DMS153 treated with DMSO at 0.1 percent for 48 hours (cell line): Measurements from ENCODE around the gene TIMM13.
"Not testable (repeated sequence)": the region's sequence is repeated elsewhere in the genome, so short reads cannot be mapped to it uniquely, and the experiment has no call there.

Experiments
- DNase-seq: peaks from one replicate; lab custom pipeline; 2025; ENCODE audit not compliant: unreplicated experiment; lab: John Stamatoyannopoulos, UW

TIMM13 gene

GRCh38 chr19:2427429-2428320 lies at the start of gene TIMM13:
TIMM13 (minus strand) TSS chr19:2427586; CDS start chr19:2427533, 53 bp downstream.
- DNase-seq, result peak; percentile 96

- no peak for DNase-seq
Observed at GRCh38 chr19:2476451-2477140, 49.2 kb upstream of the TIMM13 start.

- DNase-seq, result peak; percentile 93
Observed at GRCh38 chr19:2475702-2476450, 48.5 kb upstream of the TIMM13 start, which contains the start of gene GADD45B. GADD45B (plus strand) TSS chr19:2476127; CDS start chr19:2476359, 232 bp downstream.

- no peak for DNase-seq
Observed at GRCh38 chr19:2475018-2475701, 47.8 kb upstream of the TIMM13 start.

- DNase-seq, result peak; percentile 51
Observed at GRCh38 chr19:2474232-2475017, 47.0 kb upstream of the TIMM13 start.

GRCh38 chr19:2469915-2470200 lies 42.5 kb upstream of the TIMM13 start:
- not testable (repeated sequence) for DNase-seq

GRCh38 chr19:2469102-2469914 lies 41.9 kb upstream of the TIMM13 start:
- DNase-seq, result no peak

GRCh38 chr19:2468596-2468995 lies 41.2 kb upstream of the TIMM13 start:
- no peak for DNase-seq

GRCh38 chr19:2464389-2464788 lies 37.0 kb upstream of the TIMM13 start:
- no peak for DNase-seq

GRCh38 chr19:2463694-2464093 lies 36.3 kb upstream of the TIMM13 start:
- DNase-seq, result not testable (repeated sequence)

- DNase-seq, result peak; percentile 20
Observed at GRCh38 chr19:2462635-2463421, 35.4 kb upstream of the TIMM13 start.

GRCh38 chr19:2461751-2462634 lies 34.6 kb upstream of the TIMM13 start:
- peak; percentile 61 for DNase-seq

GRCh38 chr19:2460245-2460644 lies 32.9 kb upstream of the TIMM13 start:
- DNase-seq, result no peak

GRCh38 chr19:2458776-2459175 lies 31.4 kb upstream of the TIMM13 start:
- not testable (repeated sequence) for DNase-seq

GRCh38 chr19:2458054-2458453 lies 30.7 kb upstream of the TIMM13 start:
- no peak for DNase-seq

GRCh38 chr19:2457394-2458037 lies 30.1 kb upstream of the TIMM13 start:
- DNase-seq, result no peak
